Measurements from ENCODE around the gene FOXO3.

DNA sequence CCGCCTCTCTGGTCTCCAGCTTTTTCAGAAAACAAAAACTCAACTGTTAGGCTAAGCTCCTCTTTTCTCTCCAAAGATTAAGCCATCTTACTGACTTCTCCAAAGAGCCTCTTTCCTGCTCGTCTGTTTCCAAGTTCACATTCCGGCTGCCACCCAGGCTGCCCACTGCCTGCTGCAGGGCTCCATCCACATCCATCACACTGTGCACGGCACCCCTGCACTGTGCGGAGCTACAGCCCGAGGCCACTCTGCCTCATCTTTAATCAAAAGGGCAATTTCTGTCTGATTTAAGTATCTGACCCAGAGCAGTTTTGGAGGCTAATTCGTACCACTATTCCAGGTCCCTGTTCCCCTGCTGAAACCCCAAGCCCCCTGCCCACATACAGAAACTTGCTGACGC, 145.9 kb downstream of the FOXO3 start:
- TF ChIP-seq, protein P1, sequence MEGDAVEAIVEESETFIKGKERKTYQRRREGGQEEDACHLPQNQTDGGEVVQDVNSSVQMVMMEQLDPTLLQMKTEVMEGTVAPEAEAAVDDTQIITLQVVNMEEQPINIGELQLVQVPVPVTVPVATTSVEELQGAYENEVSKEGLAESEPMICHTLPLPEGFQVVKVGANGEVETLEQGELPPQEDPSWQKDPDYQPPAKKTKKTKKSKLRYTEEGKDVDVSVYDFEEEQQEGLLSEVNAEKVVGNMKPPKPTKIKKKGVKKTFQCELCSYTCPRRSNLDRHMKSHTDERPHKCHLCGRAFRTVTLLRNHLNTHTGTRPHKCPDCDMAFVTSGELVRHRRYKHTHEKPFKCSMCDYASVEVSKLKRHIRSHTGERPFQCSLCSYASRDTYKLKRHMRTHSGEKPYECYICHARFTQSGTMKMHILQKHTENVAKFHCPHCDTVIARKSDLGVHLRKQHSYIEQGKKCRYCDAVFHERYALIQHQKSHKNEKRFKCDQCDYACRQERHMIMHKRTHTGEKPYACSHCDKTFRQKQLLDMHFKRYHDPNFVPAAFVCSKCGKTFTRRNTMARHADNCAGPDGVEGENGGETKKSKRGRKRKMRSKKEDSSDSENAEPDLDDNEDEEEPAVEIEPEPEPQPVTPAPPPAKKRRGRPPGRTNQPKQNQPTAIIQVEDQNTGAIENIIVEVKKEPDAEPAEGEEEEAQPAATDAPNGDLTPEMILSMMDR (optimal IDR thresholded peaks at IDR 0.05 in 1 of 3, IDR thresholded peaks at IDR 0.05 in 1 of 3, conservative IDR thresholded peaks at IDR 0.05 in 1 of 3; ENCODE audit: extremely low read depth in 1 of 3, insufficient read depth in 2 of 3, low read length in 3 of 3) = no peak
- no peak for TF ChIP-seq EZH2 (IDR thresholded peaks at IDR 0.05; ENCODE audit: low read length)
